Measurements from ENCODE around the gene TSC22D2.
A peak's percentile ranks its signal among the peaks of the same experiment; 100 is the strongest.

TSC22D2 gene

GRCh38 chr3:150385296-150386242 lies 22.5 kb upstream of the TSC22D2 start:
- DNase-seq, result no peak

GRCh38 chr3:150388498-150389418 lies 19.3 kb upstream of the TSC22D2 start:
- no peak for DNase-seq

- DNase-seq, result no peak
Measured at GRCh38 chr3:150390087-150390486, 18.0 kb upstream of the TSC22D2 start.

GRCh38 chr3:150391161-150391560 lies 16.9 kb upstream of the TSC22D2 start:
- DNase-seq, result no peak

GRCh38 chr3:150393745-150394144 lies 14.4 kb upstream of the TSC22D2 start:
- no peak for DNase-seq

- DNase-seq, result no peak
Measured at GRCh38 chr3:150394606-150395005, 13.5 kb upstream of the TSC22D2 start.

GRCh38 chr3:150396491-150396890 lies 11.6 kb upstream of the TSC22D2 start:
- DNase-seq, result no peak

- no peak for DNase-seq
Measured at GRCh38 chr3:150396956-150397550, 11.0 kb upstream of the TSC22D2 start.

GRCh38 chr3:150399060-150399459 lies 9.0 kb upstream of the TSC22D2 start:
- no peak for DNase-seq

- no peak for DNase-seq
Measured at GRCh38 chr3:150401285-150401684, 6.8 kb upstream of the TSC22D2 start.

- no peak for DNase-seq
Measured at GRCh38 chr3:150402217-150402616, 5.9 kb upstream of the TSC22D2 start.

- DNase-seq, result no peak
Measured at GRCh38 chr3:150404023-150404422, 4.1 kb upstream of the TSC22D2 start.

GRCh38 chr3:150407051-150407807 lies 869 bp upstream of the TSC22D2 start:
- no peak for DNase-seq

- DNase-seq, result no peak
Measured at GRCh38 chr3:150407808-150408220, 284 bp upstream of the TSC22D2 start.

- no peak for DNase-seq
Measured at GRCh38 chr3:150409125-150409511, 1.0 kb downstream of the TSC22D2 start.

GRCh38 chr3:150409512-150410310 lies 1.6 kb downstream of the TSC22D2 start:
- DNase-seq, result peak; percentile 60

GRCh38 chr3:150410311-150411105 lies 2.4 kb downstream of the TSC22D2 start:
- no peak for DNase-seq

- no peak for DNase-seq
Measured at GRCh38 chr3:150411106-150411460, 3.0 kb downstream of the TSC22D2 start.

- no peak for DNase-seq
Measured at GRCh38 chr3:150411546-150411945, 3.4 kb downstream of the TSC22D2 start.

GRCh38 chr3:150411976-150412375 lies 3.9 kb downstream of the TSC22D2 start:
- no peak for DNase-seq

Data from NCI-H1092 (cell line).